HL-60 (cell line): Measurements from ENCODE around the gene HMGXB4.

Source experiments
- DNase-seq, 2 experiments: peaks; one replicate each; pipeline ENCODE4 v3.0.0-alpha.2; 2010 to 2020; ENCODE audit warnings: low read depth in 1 of 2, low spot score in 1 of 2
- H3K27ac ChIP-seq: fragments of 250-450 bp; sonication (Bioruptor Pico); replicated peaks from 2 replicates; pipeline ENCODE4 v1.5.1; 2020; ENCODE audit warnings: mild to moderate bottlenecking, moderate library complexity
- H3K27me3 ChIP-seq: fragments of 250-450 bp; sonication (Bioruptor Pico); 2 replicates; pipeline ENCODE4 v1.5.1; 2021; ENCODE audit warnings: mild to moderate bottlenecking, moderate library complexity; ENCODE audit not compliant: insufficient read depth, poor library complexity, severe bottlenecking
- H3K4me3 ChIP-seq: replicated peaks from 2 replicates; pipeline ENCODE4 v1.5.1; 2011; ENCODE audit warnings: mild to moderate bottlenecking, control low read depth, low read length; ENCODE audit not compliant: insufficient read depth
- GABPA ChIP-seq: IDR thresholded peaks from 2 replicates; pipeline ENCODE4 v1.6.1; 2012; ENCODE audit warnings: low read depth
- POLR2AphosphoS5 ChIP-seq: IDR thresholded peaks from 2 replicates; pipeline ENCODE4 v1.6.1; 2012; ENCODE audit warnings: low read depth
- SPI1 ChIP-seq: IDR thresholded peaks from 2 replicates; pipeline ENCODE4 v1.6.1; 2012; ENCODE audit warnings: low read depth, mild to moderate bottlenecking, borderline replicate concordance
- TF ChIP-seq, protein P1 (sequence below): IDR thresholded peaks from 2 replicates; pipeline ENCODE4 v1.6.1; 2012; ENCODE audit warnings: low read depth; ENCODE audit not compliant: insufficient replicate concordance
- TF ChIP-seq, protein P2 (sequence below): IDR thresholded peaks from one replicate; pipeline ENCODE4 v1.5.1; 2011; ENCODE audit warnings: low read length, control low read depth, inconsistent platforms; ENCODE audit not compliant: insufficient read depth

HMGXB4 gene

DNA sequence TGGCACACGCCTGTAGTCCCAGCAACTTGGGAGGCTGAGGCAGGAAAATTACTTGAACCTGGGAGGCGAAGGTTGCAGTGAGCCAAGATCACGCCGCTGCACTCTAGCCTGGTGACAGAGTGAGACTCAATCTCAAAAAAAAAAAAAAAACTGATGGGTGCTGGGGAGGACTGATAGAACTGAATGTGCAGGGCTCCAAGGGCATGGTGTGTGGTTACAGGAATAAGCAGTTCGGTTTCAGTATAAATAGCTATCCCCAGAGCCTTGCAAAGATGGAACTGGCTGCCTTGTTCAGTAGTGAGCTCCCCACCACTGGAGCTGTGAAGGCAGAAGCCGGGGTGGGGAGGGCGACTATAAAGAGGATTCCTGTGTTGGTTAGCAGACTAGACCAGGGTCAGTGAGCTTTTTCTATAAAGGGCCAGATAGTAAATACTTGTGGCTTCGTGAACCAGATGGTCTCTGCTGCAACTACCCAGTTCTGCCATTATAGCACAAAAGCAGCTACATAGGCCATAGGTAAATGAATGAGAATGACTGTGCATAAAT, 48.3 kb downstream of the HMGXB4 start:
- no peak overlapping the region for H3K27ac ChIP-seq
- TF ChIP-seq, protein P1, sequence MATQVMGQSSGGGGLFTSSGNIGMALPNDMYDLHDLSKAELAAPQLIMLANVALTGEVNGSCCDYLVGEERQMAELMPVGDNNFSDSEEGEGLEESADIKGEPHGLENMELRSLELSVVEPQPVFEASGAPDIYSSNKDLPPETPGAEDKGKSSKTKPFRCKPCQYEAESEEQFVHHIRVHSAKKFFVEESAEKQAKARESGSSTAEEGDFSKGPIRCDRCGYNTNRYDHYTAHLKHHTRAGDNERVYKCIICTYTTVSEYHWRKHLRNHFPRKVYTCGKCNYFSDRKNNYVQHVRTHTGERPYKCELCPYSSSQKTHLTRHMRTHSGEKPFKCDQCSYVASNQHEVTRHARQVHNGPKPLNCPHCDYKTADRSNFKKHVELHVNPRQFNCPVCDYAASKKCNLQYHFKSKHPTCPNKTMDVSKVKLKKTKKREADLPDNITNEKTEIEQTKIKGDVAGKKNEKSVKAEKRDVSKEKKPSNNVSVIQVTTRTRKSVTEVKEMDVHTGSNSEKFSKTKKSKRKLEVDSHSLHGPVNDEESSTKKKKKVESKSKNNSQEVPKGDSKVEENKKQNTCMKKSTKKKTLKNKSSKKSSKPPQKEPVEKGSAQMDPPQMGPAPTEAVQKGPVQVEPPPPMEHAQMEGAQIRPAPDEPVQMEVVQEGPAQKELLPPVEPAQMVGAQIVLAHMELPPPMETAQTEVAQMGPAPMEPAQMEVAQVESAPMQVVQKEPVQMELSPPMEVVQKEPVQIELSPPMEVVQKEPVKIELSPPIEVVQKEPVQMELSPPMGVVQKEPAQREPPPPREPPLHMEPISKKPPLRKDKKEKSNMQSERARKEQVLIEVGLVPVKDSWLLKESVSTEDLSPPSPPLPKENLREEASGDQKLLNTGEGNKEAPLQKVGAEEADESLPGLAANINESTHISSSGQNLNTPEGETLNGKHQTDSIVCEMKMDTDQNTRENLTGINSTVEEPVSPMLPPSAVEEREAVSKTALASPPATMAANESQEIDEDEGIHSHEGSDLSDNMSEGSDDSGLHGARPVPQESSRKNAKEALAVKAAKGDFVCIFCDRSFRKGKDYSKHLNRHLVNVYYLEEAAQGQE, result no peak
- TF ChIP-seq POLR2AphosphoS5 (no peak), GABPA (no peak), SPI1 (no peak)
- TF ChIP-seq, protein P2, sequence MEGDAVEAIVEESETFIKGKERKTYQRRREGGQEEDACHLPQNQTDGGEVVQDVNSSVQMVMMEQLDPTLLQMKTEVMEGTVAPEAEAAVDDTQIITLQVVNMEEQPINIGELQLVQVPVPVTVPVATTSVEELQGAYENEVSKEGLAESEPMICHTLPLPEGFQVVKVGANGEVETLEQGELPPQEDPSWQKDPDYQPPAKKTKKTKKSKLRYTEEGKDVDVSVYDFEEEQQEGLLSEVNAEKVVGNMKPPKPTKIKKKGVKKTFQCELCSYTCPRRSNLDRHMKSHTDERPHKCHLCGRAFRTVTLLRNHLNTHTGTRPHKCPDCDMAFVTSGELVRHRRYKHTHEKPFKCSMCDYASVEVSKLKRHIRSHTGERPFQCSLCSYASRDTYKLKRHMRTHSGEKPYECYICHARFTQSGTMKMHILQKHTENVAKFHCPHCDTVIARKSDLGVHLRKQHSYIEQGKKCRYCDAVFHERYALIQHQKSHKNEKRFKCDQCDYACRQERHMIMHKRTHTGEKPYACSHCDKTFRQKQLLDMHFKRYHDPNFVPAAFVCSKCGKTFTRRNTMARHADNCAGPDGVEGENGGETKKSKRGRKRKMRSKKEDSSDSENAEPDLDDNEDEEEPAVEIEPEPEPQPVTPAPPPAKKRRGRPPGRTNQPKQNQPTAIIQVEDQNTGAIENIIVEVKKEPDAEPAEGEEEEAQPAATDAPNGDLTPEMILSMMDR, result no peak
- DNase-seq, result no peak
- no peak overlapping the region for H3K4me3 ChIP-seq
- H3K27me3 ChIP-seq, result no peaks in the 10 kb centered on the region

DNA sequence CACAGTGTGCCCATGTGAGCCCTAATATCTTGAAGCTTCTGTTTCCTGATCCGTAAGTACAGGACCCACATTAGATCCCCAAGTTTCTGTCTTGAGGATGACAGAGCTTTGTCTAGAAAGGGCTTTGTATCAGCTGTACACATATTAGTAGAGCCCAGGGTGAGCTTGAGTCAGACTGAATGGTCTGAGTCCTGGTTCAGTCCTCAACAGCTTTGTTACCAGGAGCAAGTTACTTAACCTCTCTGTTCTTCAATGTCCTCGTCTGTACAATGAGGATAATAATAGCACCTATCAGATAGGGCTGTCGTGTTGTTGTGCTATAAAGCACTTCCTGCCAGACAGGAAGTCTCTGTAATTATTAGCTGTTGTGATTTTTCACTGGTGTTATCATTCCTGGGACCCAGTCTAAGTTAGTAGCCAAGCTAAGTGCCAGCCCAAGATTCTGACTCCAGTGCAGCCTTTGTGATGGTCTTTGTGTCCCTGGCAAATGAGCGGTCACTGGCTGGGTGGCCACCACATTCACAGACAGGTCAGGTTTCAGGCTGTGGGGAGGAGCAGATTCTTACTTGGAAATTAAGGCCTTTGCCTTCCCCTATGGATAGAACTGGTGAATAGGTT, 49.2 kb downstream of the HMGXB4 start:
- TF ChIP-seq, protein P1, result no peak
- TF ChIP-seq POLR2AphosphoS5 (no peak), SPI1 (no peak), GABPA (no peak)
- TF ChIP-seq, protein P2, result no peak
- H3K27ac ChIP-seq, result no peak overlapping the region
- no peak overlapping the region for H3K4me3 ChIP-seq
- H3K27me3 ChIP-seq, result no peaks in the 10 kb centered on the region
- no peak for DNase-seq

DNA sequence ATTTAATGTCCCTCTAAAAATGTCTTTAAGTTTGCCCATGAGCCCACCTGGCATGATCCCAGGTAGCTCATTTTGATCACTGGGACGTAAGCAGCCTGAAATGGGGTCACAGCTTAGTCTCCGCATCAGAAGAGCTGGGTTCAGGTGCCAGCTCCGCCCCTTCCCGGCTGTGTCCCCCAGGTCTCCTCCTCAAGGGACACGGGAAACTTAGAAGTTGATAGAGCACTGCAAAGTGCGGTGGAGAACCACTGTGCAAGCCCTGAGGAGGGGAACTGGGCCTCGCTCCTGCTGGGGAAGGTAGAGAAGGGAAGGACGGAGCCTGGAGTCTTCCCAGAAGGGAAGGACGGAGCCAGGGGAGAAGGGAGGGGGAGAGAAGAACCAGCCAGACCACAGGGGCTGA, 50.1 kb downstream of the HMGXB4 start:
- TF ChIP-seq, protein P2, result no peak
- TF ChIP-seq, protein P1, result no peak
- no peak for TF ChIP-seq GABPA
- no peak for TF ChIP-seq SPI1
- no peak for TF ChIP-seq POLR2AphosphoS5
- H3K27ac ChIP-seq, result no peak overlapping the region

More for the DNA sequence above, 50.1 kb downstream of the HMGXB4 start:
- Histone ChIP-seq H3K27me3 (no peaks in the 10 kb centered on the region), H3K4me3 (no peak overlapping the region)
- no peak for DNase-seq
